A673 (cell line): ENCODE data around the gene ATP11C. TPM values are rescaled to one million over a fixed set of nuclear protein-coding genes. Genes with fewer than 3 reads are reported as not detected.

Source experiments
- BruUV-seq: library from RNA; stranded (reverse); fragments of 400-500 nt; replicated peaks from 2 replicates; lab custom pipeline; 2021; lab: Mats Ljungman, UMichigan
- CTCF ChIA-PET: fragments of 300-600 bp; sonication (Branson Sonifier 250); formaldehyde crosslinking; loops from one replicate; lab custom pipeline; 2022; ENCODE audit warnings: antibody characterized with exemption; lab: Charles Lee
- POLR2A ChIA-PET: fragments of 300-600 bp; sonication (Branson Sonifier 250); formaldehyde crosslinking; loops from one replicate; lab custom pipeline; 2022; ENCODE audit warnings: antibody characterized with exemption; ENCODE audit not compliant: low non-redundant PET; lab: Charles Lee
- DNase-seq: peaks from one replicate; pipeline ENCODE4 v3.0.0-alpha.2; 2015; ENCODE audit warnings: low spot score
- H3K27ac ChIP-seq: fragments of 200-600 bp; sonication (generic); 2 replicates; pipeline ENCODE4 v1.5.1; 2016; ENCODE audit warnings: mixed run types, low read depth, mild to moderate bottlenecking, mixed read lengths, antibody characterized with exemption, low read length; ENCODE audit not compliant: poor library complexity, severe bottlenecking
- H3K27me3 ChIP-seq: fragments of 200-600 bp; sonication (generic); replicated peaks from 2 replicates; pipeline ENCODE4 v1.6.1; 2017; ENCODE audit warnings: mixed run types, low read depth, mild to moderate bottlenecking, mixed read lengths, antibody characterized with exemption, low read length; ENCODE audit not compliant: insufficient read depth, poor library complexity
- H3K36me3 ChIP-seq: fragments of 200-600 bp; sonication (generic); 2 replicates; pipeline ENCODE4 v1.6.1; 2016; ENCODE audit warnings: mixed run types, mild to moderate bottlenecking, mixed read lengths, antibody characterized with exemption, low read length; ENCODE audit not compliant: insufficient read depth, poor library complexity, severe bottlenecking
- H3K4me1 ChIP-seq: fragments of 200-600 bp; sonication (generic); 2 replicates; pipeline ENCODE4 v1.6.1; 2017; ENCODE audit warnings: mixed run types, mild to moderate bottlenecking, mixed read lengths, antibody characterized with exemption, low read length; ENCODE audit not compliant: insufficient read depth, poor library complexity, severe bottlenecking
- H3K4me3 ChIP-seq: fragments of 200-600 bp; sonication (generic); 2 replicates; pipeline ENCODE4 v1.5.1; 2016; ENCODE audit warnings: low read depth, mixed run types, mild to moderate bottlenecking, mixed read lengths, low read length; ENCODE audit not compliant: poor library complexity, severe bottlenecking
- H3K9me3 ChIP-seq: fragments of 200-600 bp; sonication (generic); 2 replicates; pipeline ENCODE4 v1.6.1; 2016; ENCODE audit warnings: mixed run types, low read depth, mild to moderate bottlenecking, mixed read lengths, antibody characterized with exemption, low read length; ENCODE audit not compliant: poor library complexity, severe bottlenecking
- CTCF ChIP-seq: fragments of 300-800, 200-600 bp; sonication (generic); conservative IDR thresholded peaks from 2 replicates; pipeline ENCODE4 v1.5.1; 2017; ENCODE audit warnings: low read depth, mild to moderate bottlenecking, antibody characterized with exemption, low read length, moderate library complexity, mixed read lengths
- EZH2 ChIP-seq: fragments of 200-600 bp; sonication (generic); IDR thresholded peaks from 2 replicates; pipeline ENCODE4 v1.6.1; 2017; ENCODE audit warnings: borderline replicate concordance, low read depth, mild to moderate bottlenecking, mixed read lengths, antibody characterized with exemption, low read length; ENCODE audit not compliant: poor library complexity, severe bottlenecking
- intact Hi-C: fragments of 100-400 bp; cut with micrococcal nuclease; formaldehyde crosslinking; loops from one replicate; pipeline ENCODE4 v1.10.0; 2022; ENCODE audit not compliant: unreplicated experiment
- total RNA-seq: library from RNA; stranded (reverse); gene quantifications from 2 replicates; pipeline ENCODE4 v1.2.3, GENCODE V29; 2021

The ATP11C gene
- total RNA-seq, 1 experiment from 2014 or later, result 93.1 TPM

GRCh38 chrX:139881572-139881971 is 51.3 kb downstream of the ATP11C start:
- TSS peak; percentile 14 for BruUV-seq
- Histone ChIP-seq H3K4me1 (peaks cover 58% of the 10 kb centered on the region), H3K27me3 (no peaks in the 10 kb centered on the region), H3K27ac (peak overlapping the region; percentile 87), H3K4me3 (no peak overlapping the region), H3K9me3 (no peaks in the 10 kb centered on the region), H3K36me3 (no peaks in the 10 kb centered on the region)
- ChIA-PET POLR2A (no interaction called here), CTCF (no interaction called here)
- no peak for TF ChIP-seq CTCF
- TF ChIP-seq EZH2, result no peak
- intact Hi-C loops, result no loop called here
- peak; percentile 90 for DNase-seq

- no peak overlapping the region for H3K4me3 ChIP-seq
Measured at GRCh38 chrX:139881130-139881529, 51.7 kb downstream of the ATP11C start.

GRCh38 chrX:139877710-139878414 is 55.0 kb downstream of the ATP11C start:
- Histone ChIP-seq H3K27ac (no peak overlapping the region), H3K36me3 (no peaks in the 10 kb centered on the region), H3K4me1 (peaks cover 51% of the 10 kb centered on the region), H3K9me3 (no peaks in the 10 kb centered on the region), H3K4me3 (no peak overlapping the region), H3K27me3 (no peaks in the 10 kb centered on the region)
- POLR2A ChIA-PET, result no interaction called here
- TF ChIP-seq CTCF, result no peak
- no peak for TF ChIP-seq EZH2
- BruUV-seq, result no TSS peak
- CTCF ChIA-PET, result interaction anchor here (0.6 kb wide), 1 partner anchor 209 kb away, joined by 3 read pairs; no protein-coding TSS in a partner anchor
- intact Hi-C loops, result no loop called here
- peak; percentile 33 for DNase-seq

More at GRCh38 chrX:139881130-139881529, 51.7 kb downstream of the ATP11C start:
- no peaks in the 10 kb centered on the region for H3K9me3 ChIP-seq
- no peak for DNase-seq
- H3K27ac ChIP-seq, result peak overlapping the region; percentile 87
- no peaks in the 10 kb centered on the region for H3K27me3 ChIP-seq
- POLR2A ChIA-PET, result no interaction called here
- peaks cover 58% of the 10 kb centered on the region for H3K4me1 ChIP-seq
- BruUV-seq, result no TSS peak
- CTCF ChIA-PET, result no interaction called here
- intact Hi-C loops, result no loop called here
- H3K36me3 ChIP-seq, result no peaks in the 10 kb centered on the region
- no peak for TF ChIP-seq EZH2
- TF ChIP-seq CTCF, result no peak
